MV-4-11 (cell line): Measurements from ENCODE around the gene MINAR1.

Experiments
- DNase-seq: peaks from one replicate; lab custom pipeline; 2025; lab: John Stamatoyannopoulos, UW

Gene MINAR1

DNA sequence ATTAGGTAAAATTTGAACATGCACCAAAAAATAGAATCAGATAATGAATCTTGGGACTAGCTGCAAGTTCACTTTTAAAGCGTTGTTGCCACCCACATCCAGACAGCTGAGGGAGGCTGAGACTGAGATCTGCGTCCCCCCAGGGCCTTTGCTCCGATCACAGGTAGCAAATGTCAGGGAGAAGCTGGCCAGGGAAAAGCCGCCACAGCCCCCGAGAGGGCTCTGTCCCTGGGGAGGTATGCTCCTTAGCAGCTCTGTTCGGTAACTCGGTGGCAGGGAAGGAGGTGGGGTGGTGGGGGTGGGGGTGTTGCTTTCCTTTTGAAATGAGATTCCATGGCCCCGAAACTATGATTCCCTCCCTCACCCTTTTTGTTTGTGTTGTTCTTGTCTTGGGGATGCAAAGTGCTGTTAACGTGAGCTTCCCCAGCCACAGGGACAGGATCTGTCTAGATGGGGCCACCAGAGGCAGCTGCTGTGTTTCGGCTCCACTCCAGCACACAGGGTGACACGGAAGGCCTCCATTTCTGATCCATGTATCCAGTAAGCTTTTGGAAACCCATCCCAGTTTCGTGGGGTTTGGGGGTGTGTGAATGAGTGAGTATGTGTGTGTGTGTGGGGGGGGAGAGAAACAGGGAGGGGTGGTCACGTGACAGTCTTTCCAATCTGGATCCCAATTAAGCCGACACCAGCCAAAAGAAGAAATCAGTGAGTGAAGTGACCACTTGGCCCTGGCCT lies 1.1 kb upstream of the MINAR1 start:
- no peak for DNase-seq

DNA sequence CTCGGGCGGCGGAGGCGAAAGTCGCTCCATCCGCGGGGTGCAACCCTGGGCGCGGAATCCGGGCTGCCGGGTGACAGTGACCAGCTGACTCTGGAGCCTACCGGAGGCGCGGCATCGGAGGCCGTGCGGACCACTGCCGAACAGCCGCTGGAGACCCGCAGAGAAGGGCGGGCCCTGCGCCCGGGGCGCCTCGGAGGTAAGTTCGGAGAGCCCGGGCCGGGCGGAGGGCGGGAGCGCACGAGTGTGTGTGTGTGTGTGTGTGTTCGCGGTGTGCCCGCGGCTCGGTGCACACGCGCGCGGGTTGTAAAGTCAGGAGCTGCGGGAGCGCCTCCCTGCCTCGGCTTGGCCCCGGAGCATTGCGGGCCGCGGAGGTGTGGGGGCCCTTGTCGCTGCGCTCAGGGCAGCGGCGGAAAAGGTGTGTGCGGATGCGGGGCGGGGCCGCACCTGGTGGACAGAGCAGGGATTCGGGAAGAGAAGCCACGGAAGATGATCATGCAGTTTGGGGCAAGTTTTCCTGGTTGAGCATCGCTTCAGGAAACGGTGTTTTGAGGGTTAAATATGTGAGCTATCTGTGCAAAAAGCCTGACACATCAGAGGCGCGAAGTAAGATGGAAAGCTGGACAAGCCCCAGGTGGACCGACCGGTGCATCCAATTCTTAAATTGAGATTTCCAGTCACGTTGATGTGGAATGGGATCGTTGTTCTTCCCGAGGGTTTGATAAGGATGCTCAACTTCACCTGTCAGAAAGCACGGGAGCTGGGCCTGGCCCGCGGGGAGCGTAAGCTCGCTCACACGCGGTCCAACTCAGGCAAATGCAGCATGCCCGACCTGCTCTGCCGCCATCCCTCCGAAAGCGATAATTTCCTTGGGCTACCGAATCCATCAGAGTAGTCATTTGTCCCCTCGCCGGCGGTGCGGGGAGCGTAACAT lies 474 bp downstream of the MINAR1 start:
- DNase-seq, result no peak

DNA sequence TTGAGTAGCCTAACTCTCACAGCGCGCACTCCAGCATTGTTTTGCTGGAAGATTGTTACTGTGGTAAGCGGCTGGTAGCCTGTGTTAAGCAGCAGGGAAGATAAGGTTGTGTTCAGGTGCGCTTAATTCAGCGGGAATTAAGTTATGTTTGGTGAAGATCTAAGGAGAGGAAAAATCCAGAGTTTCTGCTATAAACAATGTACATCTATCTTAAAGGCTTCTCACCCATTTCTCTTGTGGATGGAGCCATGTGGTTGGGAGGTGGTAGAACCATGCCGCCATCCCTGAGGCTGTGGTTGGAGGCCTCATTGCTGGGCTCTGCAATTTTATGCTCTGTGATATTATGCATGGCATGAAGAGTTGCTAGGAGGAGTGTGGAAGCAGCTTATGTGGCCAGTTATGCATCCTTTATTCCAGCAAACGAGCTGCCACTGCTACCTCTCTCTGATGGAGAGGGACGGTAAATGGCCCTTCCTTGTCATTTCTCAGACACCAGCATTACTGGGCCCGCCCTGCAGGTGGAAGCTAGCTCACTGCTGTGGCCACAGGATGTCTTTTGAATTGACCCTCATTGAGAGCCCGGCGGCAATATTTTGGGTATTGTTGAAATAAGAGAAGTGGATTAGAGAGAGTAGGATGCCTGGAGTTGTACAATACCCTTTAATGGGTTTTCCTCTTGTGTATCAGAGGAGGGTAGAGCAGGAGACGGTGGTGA lies 1.3 kb downstream of the MINAR1 start:
- no peak for DNase-seq

DNA sequence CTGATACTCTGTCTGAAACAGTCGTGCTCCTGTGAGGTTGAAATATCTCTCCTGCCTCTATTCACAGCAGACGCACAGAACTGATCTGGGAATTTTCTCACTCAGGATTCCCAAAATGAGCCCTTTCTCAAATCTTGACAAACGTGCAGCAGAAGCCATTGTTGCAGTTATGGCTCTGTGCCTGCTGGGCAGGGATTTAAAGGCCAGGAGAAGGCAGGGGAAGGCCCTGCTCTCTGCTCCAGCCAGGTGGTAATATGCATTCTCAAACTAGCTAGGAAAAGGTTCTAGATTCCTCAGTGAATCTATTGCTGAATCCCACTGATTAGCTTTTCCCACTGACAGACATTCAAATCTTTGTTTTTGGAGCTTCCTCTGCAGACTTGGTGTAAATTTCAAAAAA lies 2.2 kb downstream of the MINAR1 start:
- DNase-seq, result no peak

DNA sequence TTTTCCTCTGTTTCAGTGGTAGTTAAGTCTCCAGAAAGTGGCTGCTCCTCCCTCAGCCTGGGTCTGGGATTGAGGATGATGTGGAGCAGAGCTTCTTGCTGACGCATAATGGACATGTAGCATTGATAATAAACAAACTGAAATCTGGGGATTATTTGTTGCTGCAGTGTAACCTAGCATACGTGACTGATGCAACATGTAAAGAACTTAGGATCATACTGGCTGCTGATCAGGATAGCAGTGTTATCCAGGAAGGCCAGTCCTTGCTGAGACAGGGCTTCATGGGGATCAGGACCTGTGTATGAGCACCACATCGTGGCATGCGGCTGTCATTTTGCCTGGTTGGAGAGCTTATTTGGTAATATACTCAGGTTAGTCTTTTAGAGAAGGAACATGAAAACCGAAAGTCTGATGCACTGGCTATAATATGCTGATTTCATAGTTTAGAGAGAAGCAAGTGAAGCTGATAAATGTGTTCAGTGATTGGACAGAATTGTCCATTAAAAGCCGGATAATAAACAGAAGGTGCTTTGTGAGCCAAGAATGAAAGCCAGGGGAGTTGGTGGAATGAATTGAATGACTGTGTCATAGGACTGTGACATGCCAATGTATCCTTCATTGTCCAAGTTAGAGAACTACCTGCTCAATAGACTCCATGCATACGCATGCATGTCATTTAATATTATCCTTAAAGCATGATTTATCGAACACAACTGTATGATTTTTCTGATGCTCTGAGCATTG lies 4.1 kb downstream of the MINAR1 start:
- DNase-seq, result no peak

DNA sequence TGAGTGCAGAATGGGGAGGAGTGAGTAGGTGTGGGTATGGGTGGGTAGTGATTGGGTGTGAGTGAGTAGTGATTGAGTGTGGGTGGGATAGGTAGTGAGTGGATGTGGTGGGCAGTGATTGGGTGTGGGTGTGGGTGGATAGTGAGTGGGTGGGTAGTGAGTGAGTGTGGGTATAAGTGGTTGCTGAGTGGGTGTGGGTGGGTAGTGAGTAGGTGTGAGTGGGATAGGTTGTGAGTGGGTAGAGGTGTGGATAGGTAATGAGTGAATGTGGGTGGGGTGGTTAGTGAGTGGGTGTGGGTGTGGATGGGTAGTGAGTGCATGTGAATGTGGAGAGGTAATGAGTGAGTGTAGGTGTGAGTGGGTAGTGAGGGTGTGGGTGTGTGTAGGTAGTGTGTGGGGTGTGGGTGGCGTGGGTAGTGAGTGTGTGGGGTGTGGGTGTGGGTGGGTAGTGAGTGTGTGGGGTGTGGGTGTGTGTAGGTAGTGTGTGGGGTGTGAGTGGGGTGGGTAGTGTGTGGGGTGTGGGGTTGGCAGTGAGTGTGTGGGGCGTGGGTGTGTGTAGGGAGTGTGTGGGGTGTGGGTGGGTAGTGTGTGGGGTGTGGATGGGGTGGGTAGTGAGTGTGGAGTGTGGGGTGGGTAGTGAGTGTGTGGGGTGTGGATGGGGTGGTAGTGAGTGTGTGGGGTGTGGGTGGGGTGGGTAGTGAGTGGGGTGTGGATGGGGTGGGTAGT lies 5.3 kb downstream of the MINAR1 start:
- no peak for DNase-seq

DNA sequence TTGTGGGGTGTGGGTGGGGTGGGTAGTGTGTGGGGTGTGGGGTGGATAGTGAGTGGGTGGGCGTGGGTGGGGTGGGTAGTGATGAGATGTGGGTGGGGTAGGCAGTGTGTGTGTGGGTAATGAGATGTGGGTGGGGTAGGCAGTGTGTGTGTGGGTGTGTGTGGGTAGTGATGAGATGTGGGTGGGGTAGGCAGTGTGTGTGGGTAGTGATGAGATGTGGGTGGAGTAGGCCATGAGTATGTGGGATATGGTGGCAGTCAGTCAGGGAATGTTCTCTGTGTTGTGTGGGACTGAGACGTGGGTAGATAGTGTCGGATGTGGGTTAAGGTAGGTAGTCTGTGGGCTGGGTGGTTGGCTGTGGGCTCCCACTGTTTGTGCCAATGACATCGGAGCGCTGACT lies 7.1 kb downstream of the MINAR1 start:
- DNase-seq, result no peak

DNA sequence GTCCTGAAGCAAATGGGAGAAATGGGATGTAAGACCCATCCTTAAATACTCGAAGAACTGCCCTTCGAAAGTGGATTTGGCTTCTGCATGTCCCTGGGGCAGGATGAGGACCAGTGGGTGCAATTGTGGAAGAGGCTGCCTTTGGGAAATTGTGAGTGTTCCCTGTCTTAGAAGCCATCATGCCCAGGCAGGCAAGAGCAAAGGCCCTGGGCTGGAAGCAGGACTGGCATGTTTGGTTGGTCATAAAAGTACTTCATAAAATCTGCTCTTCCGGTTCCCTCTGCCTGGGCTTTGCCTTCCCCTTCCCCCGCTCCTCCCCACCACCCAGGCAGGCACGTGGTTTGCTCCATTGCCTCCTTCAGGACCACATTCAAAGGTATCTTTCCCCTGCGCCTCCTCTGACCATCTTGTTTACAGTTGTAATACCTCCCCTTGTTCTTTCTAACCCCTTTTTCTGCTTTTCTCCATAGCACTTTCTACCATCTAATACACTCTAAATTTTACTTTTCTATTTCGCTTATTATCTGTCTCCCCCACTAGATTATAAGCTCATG lies 8.3 kb downstream of the MINAR1 start:
- no peak for DNase-seq

DNA sequence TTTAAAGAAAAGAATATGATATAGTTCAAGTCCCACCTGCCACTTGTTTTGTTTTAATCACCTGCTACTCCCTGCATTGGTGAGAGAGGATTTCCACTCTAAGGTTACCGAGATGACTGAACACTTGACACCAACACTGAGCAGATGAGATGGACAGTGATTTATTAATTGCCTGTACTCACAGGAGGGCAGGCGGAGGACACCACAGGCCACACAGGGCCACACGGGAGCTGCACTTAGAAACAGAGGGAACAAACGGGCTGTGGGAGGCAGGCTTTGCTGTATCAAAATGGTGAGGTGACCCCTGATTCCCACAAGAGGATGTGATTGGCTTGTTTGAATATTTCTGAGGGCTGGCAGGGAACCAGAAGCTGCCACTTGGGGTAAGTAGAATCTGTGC lies 10.8 kb downstream of the MINAR1 start:
- no peak for DNase-seq

DNA sequence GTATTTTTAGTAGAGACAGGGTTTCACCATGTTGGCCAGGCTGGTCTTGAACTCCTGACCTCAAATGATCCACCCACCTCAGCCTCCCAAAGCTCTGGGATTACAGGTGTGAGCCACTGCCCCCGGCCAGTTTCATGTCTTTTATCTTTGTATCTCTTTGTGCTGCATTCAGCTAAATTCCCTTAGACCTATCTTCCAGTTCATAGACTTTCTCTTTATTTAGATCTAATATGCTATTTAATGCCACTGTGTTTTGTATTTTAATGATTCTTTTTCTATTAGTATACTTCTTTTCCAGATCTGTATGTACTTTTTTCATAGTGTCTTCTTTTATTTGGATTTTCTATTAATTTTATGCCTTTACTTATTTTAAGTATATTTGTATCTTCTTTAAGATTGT lies 14.9 kb downstream of the MINAR1 start:
- DNase-seq, result no peak

DNA sequence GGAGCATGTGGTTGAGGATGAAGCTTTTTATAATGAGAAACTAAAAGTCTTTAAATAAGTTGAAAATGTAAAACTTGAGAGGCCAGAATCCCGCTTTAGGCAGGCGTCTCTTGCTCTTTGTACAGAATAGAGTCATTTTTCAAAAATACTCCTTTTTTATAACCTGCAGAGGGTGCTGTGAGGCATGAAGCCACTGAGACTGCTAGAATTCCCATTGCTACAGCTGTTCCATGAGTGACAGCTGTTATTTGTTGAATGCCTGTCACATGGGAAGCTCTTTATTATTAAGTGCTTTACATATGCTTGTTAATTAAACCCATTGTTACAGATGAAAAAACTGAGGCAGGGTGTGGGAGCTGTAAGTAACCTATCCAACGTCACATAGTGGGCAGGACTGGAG lies 18.5 kb downstream of the MINAR1 start:
- peak; percentile 16 for DNase-seq

DNA sequence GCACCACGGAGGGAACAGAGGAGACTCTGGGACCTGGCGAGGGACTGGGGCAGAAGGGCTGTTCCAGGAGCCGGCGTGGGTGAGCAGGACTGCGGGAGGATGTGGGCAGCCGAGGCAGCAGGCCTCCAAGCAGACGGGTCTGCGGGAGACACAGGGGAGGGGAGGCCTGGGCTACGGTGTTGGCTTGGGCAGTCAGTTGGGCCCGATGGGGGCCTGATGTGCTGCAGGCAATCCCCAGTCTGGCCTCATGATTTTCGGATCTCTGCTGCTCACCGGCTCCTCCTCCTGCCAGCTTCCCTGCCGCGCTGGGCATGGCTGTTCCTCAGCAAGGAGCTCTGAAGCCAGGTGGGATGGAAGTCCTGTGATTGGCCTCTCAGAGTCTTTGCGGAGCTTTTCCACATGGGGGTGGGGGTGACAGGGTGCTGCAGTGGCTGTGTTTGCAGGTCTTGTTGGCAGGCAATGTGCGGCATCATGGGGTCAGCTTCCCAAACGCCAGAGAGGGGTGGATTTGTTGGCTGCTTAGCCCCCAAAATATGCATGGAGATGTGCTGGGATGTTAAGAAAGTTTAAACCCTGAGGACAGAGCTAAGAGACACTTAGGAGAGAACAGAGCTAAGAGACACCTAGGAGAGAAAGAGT lies 19.3 kb downstream of the MINAR1 start:
- DNase-seq, result no peak

DNA sequence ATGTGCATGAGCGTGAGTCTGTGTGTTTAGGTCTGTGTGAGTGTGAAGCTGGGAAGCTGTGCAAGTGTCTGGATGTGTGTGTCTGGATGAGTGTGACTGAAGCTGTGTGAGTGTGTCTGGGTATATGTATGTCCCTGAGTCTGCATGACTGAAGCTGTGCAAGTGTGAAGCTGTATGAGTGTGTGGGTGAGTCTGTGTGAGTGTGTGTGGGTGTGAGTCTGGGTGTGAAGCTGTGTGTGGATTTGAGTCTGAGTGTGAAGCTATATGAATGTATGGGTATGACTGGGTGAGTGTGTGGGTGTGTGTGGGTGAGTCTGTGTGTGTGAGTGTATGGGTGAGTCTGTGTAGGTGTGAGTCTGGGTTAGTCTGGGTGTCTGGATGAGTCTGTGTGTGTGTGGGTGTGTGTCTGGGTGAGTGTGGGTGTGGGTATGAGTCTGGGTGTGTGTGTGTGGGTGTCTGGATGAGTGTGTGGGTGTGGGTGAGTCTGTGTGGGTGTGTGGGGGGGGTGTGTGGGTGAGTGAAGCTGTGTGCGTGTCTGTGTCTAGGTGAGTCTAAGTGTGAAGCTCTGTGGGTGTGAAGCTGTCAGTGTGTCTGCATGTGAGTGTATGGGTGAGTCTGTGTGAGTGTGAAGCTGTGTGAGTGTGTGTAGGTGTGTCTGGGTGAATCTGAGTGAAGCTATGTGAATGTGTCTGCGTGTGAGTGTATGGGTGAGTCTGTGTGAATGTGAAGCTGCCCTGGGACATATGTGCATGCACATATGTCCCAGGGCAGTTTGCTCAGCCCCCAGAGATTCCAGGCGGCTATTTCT lies 20.3 kb downstream of the MINAR1 start:
- DNase-seq, result no peak

DNA sequence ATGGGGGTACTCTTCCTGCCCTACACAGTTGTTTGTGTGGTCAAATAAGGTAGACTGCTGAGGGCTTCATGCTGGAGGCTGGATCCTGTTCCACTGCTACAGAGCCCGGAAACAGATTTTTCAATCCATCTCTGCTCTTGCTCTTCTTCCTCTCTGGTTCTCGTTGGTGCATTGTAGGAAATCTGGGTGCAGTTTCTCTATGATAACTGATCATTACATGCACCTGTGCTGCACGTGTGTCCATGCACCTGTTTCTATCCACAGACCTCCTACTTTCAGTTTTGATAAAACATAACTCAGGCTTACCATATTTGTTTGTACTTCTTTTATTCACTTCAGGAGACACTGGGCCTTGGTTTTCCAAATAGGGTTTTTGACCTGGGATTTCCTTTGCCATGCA lies 21.3 kb downstream of the MINAR1 start:
- no peak for DNase-seq

DNA sequence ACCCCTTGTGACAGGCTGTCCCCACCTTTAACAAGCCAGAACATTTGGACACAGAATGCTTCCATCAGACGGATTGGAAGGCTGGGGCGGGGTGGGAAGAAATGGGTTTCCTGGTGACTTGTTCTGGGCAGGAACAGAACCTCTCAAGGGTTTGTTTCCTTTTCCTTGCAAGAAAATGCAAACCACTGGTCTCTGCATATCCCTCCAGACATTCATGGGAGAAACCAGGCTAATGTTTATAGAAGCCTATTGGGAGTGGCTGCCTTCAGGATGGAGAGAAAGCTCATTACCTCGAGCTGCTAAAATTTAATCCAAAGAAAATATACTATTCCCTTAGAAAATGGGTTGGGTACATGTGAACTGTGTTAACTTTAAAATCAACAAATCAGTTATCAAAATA lies 21.9 kb downstream of the MINAR1 start:
- no peak for DNase-seq

DNA sequence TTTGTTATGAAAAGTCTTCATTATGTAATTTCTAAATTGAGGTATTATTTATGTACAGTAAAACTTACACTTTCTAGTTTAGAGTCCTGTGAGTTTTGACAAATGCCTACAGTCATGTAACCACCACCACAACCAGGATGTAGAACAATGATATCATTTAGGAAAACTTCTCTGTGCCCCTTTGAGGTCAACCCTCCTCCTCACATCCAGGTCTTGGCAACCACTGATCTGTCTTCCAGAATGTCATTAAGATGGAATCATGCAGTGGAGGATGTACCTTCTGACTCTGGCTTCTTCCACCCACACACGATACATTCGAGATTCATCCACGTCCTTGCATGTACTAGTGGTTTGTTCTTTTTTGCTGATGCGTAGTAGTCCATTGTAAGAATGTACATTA lies 23.2 kb downstream of the MINAR1 start:
- no peak for DNase-seq

DNA sequence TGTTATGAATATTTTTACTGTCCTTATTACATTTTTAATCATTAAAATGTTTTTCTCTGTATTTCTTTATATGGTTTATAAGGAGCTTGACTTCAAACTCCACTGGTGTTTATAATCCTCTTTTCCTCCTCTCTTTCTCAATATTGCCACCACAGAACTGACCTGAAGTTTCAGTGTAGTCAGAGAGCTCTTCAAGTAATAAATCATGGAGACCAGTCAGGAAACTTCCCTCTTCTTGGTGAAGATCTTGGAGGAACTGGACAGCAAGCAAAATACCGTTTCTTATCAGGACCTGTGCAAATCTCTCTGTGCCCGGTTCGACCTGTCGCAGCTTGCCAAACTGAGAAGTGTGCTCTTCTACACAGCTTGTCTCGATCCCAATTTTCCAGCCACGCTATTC lies 23.8 kb downstream of the MINAR1 start:
- DNase-seq, result peak; percentile 82

DNA sequence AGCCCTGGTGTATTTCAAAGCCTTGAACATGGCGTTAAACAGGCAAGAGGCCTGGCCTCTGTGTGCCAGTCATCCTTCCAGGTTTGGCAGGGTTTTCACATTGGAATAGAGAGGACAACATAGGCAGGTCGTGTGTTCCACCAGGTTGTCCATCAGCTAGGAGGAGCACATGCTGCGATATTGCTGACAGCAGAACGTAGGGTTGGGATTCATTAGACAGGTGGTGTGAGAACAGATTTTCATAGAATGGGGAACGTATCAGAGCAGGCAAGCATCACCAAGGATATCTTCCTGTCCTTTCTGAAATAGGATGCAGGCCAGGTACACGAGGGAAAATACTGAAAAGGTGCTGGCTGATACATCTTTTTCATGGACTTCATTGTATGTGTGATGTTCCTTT lies 26.4 kb downstream of the MINAR1 start:
- DNase-seq, result no peak

DNA sequence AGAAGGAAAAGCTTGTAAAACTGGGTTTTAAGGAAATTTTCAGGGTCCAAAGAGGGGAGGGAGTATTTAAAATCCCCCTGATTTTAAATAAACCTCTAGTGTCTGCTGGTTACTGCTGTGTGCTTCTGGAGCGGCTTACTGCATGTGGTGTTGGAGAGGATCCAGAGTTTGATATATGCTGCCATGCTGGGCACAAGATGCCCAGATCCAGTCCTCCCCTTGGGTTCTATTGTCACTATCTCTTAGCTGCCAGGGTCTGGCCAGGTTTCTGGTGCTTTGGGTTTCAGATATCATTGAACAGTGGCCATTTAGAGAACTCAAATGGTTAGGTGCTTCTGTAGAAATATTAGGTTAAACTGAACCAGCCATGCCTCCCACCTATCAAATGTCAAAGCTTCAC lies 27.5 kb downstream of the MINAR1 start:
- DNase-seq, result no peak
